Neural crest cell (in vitro differentiated cells): ENCODE data around the gene SKA2. TPM values are rescaled to one million over a fixed set of nuclear protein-coding genes. Genes with fewer than 3 reads are reported as not detected.

ENCODE experiments used
- DNase-seq: peaks from one replicate; pipeline ENCODE4 v3.0.0; 2021; ENCODE audit warnings: low read depth, mixed read lengths, low spot score
- H3K27ac Mint-ChIP-seq: one replicate; pipeline ENCODE4 v1.8.0; 2021; ENCODE audit warnings: mild to moderate bottlenecking, mixed read lengths; ENCODE audit not compliant: unreplicated experiment
- H3K27me3 Mint-ChIP-seq: 2 replicates; pipeline ENCODE4 v1.8.0; 2021; ENCODE audit warnings: low read depth, mild to moderate bottlenecking, mixed read lengths
- H3K36me3 Mint-ChIP-seq: 2 replicates; pipeline ENCODE4 v1.8.0; 2021; ENCODE audit warnings: low read depth, mild to moderate bottlenecking, mixed read lengths
- H3K4me1 Mint-ChIP-seq: 2 replicates; pipeline ENCODE4 v1.8.0; 2021; ENCODE audit warnings: mixed read lengths
- H3K4me3 Mint-ChIP-seq: one replicate; pipeline ENCODE4 v1.8.0; 2021; ENCODE audit warnings: mild to moderate bottlenecking, mixed read lengths
- H3K9me3 Mint-ChIP-seq: 2 replicates; pipeline ENCODE4 v1.8.0; 2021; ENCODE audit warnings: mixed read lengths
- total RNA-seq: library from RNA; stranded (reverse); gene quantifications from 2 replicates; pipeline ENCODE4 v1.2.1, GENCODE V29; 2021
- TF ChIP-seq, protein P1 (sequence below): fragments of 200-600 bp; sonication (generic); conservative IDR thresholded peaks from 2 replicates; pipeline ENCODE4 v1.5.0; 2021; ENCODE audit warnings: antibody characterized with exemption, mild to moderate bottlenecking

Gene SKA2
- total RNA-seq, 1 donor from 2014 or later: 119 TPM

DNA sequence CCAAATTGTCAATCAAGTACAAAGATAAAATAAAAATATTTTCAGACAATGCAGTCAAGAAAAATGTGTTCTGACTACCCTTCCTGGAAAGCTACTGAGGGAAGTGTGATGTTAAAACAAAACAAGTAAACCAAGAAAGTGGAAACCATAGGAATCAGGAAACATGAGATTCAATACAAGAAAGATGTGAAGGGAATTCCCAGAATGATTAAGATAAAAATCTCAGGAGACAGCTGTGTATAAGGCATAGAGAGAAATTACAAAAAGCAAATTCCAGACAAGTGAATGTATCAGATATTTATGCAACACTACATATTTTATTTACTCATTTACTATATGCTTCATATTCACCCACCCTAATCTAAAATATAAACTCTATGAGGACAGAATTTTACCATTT, 80.5 kb downstream of the SKA2 start:
- H3K27me3 Mint-ChIP-seq: no peaks in the 10 kb centered on the region
- H3K4me3 Mint-ChIP-seq: no peak overlapping the region
- H3K4me1 Mint-ChIP-seq: no peaks in the 10 kb centered on the region
- H3K27ac Mint-ChIP-seq: no peak overlapping the region
- DNase-seq: no peak
- peaks cover 9% of the 10 kb centered on the region for H3K36me3 Mint-ChIP-seq
- H3K9me3 Mint-ChIP-seq: no peaks in the 10 kb centered on the region
- TF ChIP-seq, protein P1, sequence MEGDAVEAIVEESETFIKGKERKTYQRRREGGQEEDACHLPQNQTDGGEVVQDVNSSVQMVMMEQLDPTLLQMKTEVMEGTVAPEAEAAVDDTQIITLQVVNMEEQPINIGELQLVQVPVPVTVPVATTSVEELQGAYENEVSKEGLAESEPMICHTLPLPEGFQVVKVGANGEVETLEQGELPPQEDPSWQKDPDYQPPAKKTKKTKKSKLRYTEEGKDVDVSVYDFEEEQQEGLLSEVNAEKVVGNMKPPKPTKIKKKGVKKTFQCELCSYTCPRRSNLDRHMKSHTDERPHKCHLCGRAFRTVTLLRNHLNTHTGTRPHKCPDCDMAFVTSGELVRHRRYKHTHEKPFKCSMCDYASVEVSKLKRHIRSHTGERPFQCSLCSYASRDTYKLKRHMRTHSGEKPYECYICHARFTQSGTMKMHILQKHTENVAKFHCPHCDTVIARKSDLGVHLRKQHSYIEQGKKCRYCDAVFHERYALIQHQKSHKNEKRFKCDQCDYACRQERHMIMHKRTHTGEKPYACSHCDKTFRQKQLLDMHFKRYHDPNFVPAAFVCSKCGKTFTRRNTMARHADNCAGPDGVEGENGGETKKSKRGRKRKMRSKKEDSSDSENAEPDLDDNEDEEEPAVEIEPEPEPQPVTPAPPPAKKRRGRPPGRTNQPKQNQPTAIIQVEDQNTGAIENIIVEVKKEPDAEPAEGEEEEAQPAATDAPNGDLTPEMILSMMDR: no peak

- TF ChIP-seq, protein P1: no peak
- H3K4me3 Mint-ChIP-seq: no peak overlapping the region
- no peaks in the 10 kb centered on the region for H3K27me3 Mint-ChIP-seq
- H3K9me3 Mint-ChIP-seq: no peaks in the 10 kb centered on the region
- H3K4me1 Mint-ChIP-seq: no peaks in the 10 kb centered on the region
- peaks cover 11% of the 10 kb centered on the region for H3K36me3 Mint-ChIP-seq
- H3K27ac Mint-ChIP-seq: no peak overlapping the region
- DNase-seq: no peak
Observed at GRCh38 chr17:59073972-59074371, 81.0 kb downstream of the SKA2 start.

GRCh38 chr17:59069856-59070255, 85.1 kb downstream of the SKA2 start:
- Mint-ChIP-seq H3K9me3 (no peaks in the 10 kb centered on the region), H3K27ac (no peak overlapping the region), H3K4me1 (no peaks in the 10 kb centered on the region), H3K36me3 (peaks cover 11% of the 10 kb centered on the region), H3K27me3 (no peaks in the 10 kb centered on the region), H3K4me3 (no peak overlapping the region)
- TF ChIP-seq, protein P1: no peak
- DNase-seq: no peak

GRCh38 chr17:59067756-59068155, 87.2 kb downstream of the SKA2 start:
- no peak overlapping the region for H3K4me3 Mint-ChIP-seq
- TF ChIP-seq, protein P1: no peak
- H3K27ac Mint-ChIP-seq: no peak overlapping the region
- DNase-seq: no peak
- H3K27me3 Mint-ChIP-seq: no peaks in the 10 kb centered on the region
- peaks cover 11% of the 10 kb centered on the region for H3K36me3 Mint-ChIP-seq
- no peaks in the 10 kb centered on the region for H3K4me1 Mint-ChIP-seq
- no peaks in the 10 kb centered on the region for H3K9me3 Mint-ChIP-seq

GRCh38 chr17:59067340-59067739, 87.6 kb downstream of the SKA2 start:
- TF ChIP-seq, protein P1: no peak
- DNase-seq: no peak
- H3K27me3 Mint-ChIP-seq: no peaks in the 10 kb centered on the region

DNA sequence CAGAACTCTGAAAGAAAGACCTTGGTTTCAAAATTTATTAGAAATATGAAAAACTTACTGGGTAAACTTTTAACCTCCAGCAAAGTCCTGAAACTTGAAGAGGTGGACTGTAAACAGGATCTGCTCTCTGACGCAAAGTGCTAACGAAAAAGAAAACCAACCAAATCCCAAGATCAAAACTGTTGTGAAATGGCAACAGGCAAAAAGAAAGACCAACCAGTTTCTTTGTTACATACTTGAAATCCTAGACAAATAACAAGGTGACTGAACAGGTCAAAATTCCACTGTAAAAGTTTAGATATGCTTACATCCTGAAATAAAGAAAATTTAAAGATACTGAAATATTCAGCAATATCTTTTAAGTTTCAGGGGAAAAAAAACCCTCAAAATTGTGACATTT, 92.5 kb downstream of the SKA2 start:
- Mint-ChIP-seq H3K27ac (no peak overlapping the region), H3K27me3 (no peaks in the 10 kb centered on the region), H3K4me3 (no peak overlapping the region), H3K9me3 (no peaks in the 10 kb centered on the region), H3K4me1 (no peaks in the 10 kb centered on the region), H3K36me3 (peaks cover 12% of the 10 kb centered on the region)
- TF ChIP-seq, protein P1: no peak
- no peak for DNase-seq

More at GRCh38 chr17:59067340-59067739, 87.6 kb downstream of the SKA2 start:
- Mint-ChIP-seq H3K36me3 (peaks cover 13% of the 10 kb centered on the region), H3K27ac (no peak overlapping the region), H3K4me3 (no peak overlapping the region), H3K9me3 (no peaks in the 10 kb centered on the region), H3K4me1 (no peaks in the 10 kb centered on the region)
